Measurements from ENCODE around the gene ETFDH.
A peak's percentile ranks its signal among the peaks of the same experiment; 100 is the strongest.
"Not testable (repeated sequence)": the region's sequence is repeated elsewhere in the genome, so short reads cannot be mapped to it uniquely, and the experiment has no call there.

Gene ETFDH

DNA sequence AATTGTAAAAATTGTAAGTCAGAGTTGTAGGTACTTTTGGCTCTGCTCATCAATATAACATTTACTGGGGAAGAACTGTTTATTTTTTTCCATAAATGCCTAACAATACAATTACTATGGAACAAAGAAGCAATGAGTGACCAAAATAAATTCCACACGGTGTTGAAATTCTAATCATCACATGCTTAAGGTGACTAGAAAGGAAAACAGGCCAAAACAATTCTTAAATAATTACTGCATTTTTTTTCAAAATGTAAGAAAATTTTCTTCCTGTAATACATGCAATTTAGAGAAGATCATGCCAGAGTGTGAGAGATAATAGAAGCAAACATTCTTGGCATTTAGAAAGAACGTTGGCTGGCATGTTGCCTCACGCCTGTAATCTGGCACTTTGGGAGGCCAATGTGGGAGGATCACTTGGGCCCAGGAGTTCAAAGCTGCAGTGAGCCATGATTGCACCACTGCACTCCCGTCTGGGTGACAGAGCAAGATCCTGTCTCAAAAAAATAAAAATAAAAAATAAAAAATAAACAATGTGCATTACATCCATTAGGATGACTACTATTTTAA lies 22.9 kb upstream of the ETFDH start:
- TF ChIP-seq CTCF (IDR thresholded peaks at IDR 0.05) (no peak), ZFX (IDR thresholded peaks at IDR 0.05; ENCODE audit: borderline replicate concordance) (no peak)
- H3K27ac ChIP-seq, result no peak overlapping the region

- TF ChIP-seq CTCF (IDR thresholded peaks at IDR 0.05) (no peak), ZFX (IDR thresholded peaks at IDR 0.05; ENCODE audit: borderline replicate concordance) (no peak)
These were observed 19.2 kb upstream of the ETFDH start for GRCh38 chr4:158652920-158653319.

GRCh38 chr4:158656439-158656838 lies 15.7 kb upstream of the ETFDH start:
- no peak for TF ChIP-seq ZFX (IDR thresholded peaks at IDR 0.05; ENCODE audit: borderline replicate concordance)
- no peak for TF ChIP-seq CTCF (IDR thresholded peaks at IDR 0.05)
- H3K27ac ChIP-seq, result no peak overlapping the region

More at GRCh38 chr4:158652920-158653319, 19.2 kb upstream of the ETFDH start:
- H3K27ac ChIP-seq, result no peak overlapping the region

DNA sequence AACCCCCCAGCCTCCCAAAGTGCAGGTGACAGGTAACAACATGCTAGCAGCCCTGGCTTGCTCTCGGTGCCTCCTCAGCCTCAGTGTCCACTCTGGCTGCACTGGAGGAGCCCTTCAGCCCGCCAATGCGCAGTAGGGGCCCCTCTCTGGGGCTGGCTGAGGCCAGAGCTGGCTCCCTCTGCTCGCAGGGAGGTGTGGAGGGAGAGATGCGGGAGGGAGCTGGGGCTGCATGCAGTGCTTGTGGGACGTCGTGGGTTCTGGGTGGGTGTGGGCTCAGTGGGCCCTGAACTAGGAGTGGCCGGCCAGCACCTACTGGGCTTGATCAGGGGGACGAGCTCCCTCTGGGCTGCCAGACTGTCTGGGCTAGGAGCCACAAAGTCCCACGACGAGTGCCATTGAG lies 14.8 kb upstream of the ETFDH start:
- H3K27ac ChIP-seq, result no peak overlapping the region
- TF ChIP-seq CTCF (IDR thresholded peaks at IDR 0.05) (no peak), ZFX (IDR thresholded peaks at IDR 0.05; ENCODE audit: borderline replicate concordance) (no peak)

DNA sequence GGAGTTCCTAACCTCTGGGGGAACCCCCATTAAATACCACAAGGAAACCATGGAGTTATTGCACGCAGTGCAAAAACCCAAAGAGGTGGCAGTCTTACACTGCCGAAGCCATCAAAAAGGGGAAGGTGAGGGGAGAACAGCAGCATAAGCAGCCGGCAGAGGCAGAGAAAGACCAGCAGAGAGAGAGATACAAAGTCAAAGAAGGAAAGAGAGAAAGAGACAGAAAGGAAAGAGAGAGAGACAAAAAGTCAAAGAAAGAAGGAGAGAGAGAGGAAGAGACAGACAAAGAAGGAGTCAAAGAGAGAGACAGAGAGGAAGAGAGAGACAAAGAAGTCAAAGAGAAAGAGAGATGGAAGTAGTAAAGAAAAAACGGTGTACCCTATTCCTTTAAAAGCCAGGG lies 8.8 kb upstream of the ETFDH start:
- not testable (repeated sequence) for H3K27ac ChIP-seq

DNA sequence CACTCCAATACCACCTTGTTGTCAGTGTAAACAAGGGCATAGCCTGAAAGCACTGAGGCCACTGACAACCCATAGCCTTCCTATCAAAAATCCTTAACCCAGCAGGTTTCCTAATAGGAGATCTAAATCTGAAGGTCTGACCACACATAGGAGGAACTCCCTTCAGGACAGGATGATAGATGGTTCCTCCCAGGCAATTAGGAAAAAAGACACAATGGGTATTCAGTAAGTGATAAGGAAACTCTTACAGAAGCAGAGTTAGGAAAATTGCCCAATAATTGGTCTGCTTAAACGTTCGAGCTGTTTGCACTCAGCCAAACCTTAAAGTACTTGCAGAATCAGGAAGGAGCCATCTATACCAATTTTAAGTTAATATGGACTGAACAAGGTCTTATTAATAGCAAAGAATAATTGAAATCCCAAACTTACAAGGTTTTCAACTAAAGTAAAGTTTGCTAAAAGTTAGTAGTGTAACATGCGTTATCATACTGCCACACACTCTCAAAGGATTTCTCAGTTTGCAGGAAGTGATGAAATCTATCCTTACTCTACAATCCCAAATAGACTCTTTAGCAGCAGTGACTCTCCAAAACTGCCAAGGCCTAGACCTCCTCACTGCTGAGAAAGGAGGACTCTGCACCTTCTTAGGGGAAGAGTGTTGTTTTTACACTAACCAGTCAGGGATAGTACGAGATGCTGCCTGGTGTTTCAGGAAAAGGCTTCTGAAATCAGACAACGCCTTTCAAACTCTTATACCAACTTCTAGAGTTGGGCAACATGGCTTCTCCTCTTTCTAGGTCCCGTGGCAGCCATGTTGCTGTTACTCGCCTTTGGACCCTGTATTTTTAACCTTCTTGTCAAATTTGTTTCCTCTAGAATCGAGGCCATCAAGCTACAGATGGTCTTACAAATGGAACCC lies 8.1 kb upstream of the ETFDH start:
- H3K27ac ChIP-seq, result not testable (repeated sequence)

DNA sequence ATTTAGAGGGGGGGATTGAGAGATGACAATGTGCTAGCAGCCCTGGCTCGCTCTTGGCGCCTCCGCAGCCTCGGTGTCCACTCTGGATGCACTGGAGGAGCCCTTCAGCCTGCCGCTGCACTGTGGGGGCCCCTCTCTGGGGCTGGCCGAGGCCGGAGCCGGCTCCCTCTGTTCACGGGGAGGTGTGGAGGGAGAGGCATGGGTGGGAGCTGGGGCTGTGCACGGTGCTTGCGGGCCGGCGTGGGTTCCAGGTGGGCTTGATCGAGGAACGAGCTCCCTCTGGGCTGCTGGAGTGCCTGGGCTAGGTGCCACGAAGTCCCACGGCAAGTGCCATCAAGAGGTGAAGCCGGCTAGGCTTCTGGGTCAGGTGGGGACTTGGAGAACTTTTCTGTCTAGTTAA lies 7.3 kb upstream of the ETFDH start:
- no peak overlapping the region for H3K27ac ChIP-seq
- TF ChIP-seq CTCF (IDR thresholded peaks at IDR 0.05) (no peak), ZFX (IDR thresholded peaks at IDR 0.05; ENCODE audit: borderline replicate concordance) (no peak)

DNA sequence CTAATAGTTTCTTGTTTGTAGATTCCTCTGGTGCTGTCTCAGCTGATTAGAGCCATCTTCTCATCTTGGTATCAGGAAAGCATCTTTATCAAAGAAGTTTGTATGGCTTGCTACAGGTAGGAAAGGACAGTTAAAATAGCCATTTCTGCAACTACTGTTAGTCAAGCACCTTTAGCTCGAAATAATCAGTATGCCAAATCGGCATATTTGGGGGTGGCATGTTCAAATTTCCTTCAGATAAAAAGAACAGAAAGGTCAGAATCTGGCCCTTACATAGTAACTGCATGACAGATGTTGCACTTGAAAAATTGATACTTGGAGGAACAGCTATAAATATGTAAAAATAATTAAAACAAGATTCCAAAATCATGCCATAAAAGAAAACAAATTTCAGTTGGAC lies 5.2 kb upstream of the ETFDH start:
- H3K27ac ChIP-seq, result peak overlapping the region; percentile 22; the same call in 1 of the 2 replicates
- TF ChIP-seq CTCF (IDR thresholded peaks at IDR 0.05), result no peak
- TF ChIP-seq ZFX (IDR thresholded peaks at IDR 0.05; ENCODE audit: borderline replicate concordance), result no peak
